AG09319 (cell line): ENCODE results near the gene HCFC2.
"Not testable (repeated sequence)": the region's sequence is repeated elsewhere in the genome, so short reads cannot be mapped to it uniquely, and the experiment has no call there.

ENCODE experiments used
- DNase-seq: peaks from one replicate; pipeline ENCODE4 v3.0.0-alpha.2; 2010; ENCODE audit warnings: low read depth; ENCODE audit errors: extremely low read depth
- CTCF ChIP-seq: IDR thresholded peaks from 2 replicates; pipeline ENCODE4 v1.5.1; 2011; ENCODE audit warnings: low read depth, mild to moderate bottlenecking, inconsistent platforms, low read length, moderate library complexity

Gene HCFC2

DNA sequence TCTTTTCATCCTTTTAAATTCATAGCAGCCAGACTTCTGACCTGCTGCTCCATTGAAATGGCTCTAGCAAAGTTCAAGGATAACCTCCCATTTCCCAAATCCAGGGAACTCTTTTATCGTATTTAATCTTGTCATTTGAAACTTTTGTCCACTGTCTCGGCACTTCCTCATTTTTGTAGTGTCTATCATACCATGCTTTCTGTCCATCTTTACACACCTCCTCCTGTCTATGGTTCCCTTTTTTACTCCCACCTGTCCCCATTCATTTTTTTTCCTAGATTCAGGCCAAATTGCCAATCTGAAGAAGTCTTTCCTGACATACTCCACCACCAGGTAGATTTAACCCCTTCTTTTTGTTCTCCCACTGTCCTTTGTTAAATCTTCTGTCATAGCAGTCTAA lies 42.6 kb downstream of the HCFC2 start:
- no peak for DNase-seq

GRCh38 chr12:104108755-104109445 lies 44.6 kb downstream of the HCFC2 start:
- peak; percentile 94 for TF ChIP-seq CTCF

More for the DNA sequence above, 42.6 kb downstream of the HCFC2 start:
- no peak for TF ChIP-seq CTCF

GRCh38 chr12:104109446-104110271 lies 45.3 kb downstream of the HCFC2 start:
- no peak for DNase-seq
- no peak for TF ChIP-seq CTCF

More at GRCh38 chr12:104108755-104109445, 44.6 kb downstream of the HCFC2 start:
- peak; percentile 60 for DNase-seq

DNA sequence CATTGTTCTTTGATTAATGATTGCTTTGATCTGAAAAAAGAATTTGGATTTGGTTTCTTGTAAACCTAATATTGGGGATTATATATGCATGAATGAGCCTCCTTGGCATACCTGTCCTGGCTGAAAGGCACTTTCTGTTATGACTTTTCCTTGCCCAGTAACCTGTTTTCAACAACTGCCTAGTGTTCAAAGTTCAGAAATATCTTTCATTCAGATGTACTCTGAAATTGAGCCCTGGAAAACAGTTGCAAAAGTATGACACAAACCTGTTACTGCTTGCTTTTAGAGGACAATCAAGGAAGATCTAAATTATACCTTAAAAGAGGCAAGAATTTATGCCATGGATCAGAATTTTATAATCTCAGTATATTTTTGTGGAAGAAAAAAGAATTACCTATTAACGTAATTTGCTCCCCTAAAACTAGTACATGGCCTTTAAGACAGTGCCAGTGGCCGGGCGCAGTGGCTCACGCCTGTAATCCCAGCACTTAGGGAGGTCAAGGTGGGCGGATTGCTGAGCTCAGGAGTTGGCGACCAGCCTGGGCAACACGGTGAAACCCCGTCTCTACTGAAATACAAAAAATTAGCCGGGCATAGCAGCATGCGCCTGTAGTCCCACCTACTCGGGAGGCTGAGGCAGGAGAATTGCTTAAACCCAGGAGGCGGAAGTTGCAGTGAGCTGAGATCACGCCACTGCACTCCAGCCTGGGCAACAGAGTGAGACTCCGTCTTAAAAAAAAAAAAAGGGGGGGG lies 50.7 kb downstream of the HCFC2 start:
- DNase-seq = not testable (repeated sequence)

DNA sequence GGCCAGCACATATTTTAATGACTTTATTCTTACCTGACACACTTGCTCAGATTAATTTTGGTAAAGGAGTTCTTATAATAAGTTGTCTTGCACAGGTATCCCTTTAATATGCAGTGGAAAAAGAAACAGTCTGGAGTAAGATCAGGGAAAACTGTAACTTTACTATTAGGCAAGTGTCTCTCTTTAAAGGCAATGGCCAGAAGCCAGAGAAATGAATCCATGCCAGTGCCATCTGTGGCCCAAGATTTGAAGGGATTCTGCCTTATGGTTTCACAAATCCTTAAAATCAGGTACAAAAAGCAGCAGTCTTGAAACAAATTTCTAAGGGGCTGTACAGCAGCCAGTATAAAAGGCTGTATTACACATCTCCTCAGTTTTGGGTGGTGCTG lies 51.2 kb downstream of the HCFC2 start:
- no peak for DNase-seq
- no peak for TF ChIP-seq CTCF

DNA sequence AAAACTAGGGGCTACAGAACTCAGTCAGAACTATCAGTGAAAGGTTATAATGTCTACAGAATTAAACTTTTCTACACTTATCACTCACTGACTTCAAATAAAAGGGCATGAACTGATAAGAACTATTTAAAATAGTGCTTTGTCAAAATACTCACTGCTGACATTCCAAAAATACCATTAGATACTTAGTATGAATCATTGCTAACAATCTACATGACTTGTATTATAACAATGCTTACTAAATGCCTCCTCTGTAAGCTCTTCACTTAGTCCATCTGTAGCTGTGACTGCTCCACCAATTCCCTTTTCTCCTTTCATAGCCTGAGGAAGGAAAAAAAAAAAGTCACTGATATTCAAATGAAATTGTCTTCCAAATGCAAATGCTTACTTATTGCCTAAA lies 56.7 kb downstream of the HCFC2 start:
- TF ChIP-seq CTCF = no peak
- DNase-seq = no peak

DNA sequence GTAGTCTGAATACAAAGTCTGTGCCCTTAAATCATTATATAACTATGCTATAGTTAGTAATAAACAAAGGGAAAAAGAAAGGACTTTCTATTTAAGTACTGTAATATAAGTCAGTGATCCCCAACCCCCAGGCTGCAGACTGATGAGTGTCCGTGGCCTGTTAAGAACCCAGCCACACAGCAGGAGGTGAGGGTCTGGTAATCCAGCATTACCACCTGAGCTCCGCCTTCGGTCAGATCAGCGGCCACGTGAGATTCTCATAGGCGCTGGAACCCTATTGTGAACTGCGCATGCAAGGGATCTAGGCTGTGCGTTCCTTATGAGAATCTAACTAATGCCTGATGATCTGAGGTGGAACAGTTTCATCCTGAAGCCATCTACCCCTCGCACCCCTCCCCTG lies 58.0 kb downstream of the HCFC2 start:
- no peak for DNase-seq
- no peak for TF ChIP-seq CTCF
